ENCODE measurements around the gene ITGAE.
"Not testable (repeated sequence)": the region's sequence is repeated elsewhere in the genome, so short reads cannot be mapped to it uniquely, and the experiment has no call there.

ITGAE gene

DNA sequence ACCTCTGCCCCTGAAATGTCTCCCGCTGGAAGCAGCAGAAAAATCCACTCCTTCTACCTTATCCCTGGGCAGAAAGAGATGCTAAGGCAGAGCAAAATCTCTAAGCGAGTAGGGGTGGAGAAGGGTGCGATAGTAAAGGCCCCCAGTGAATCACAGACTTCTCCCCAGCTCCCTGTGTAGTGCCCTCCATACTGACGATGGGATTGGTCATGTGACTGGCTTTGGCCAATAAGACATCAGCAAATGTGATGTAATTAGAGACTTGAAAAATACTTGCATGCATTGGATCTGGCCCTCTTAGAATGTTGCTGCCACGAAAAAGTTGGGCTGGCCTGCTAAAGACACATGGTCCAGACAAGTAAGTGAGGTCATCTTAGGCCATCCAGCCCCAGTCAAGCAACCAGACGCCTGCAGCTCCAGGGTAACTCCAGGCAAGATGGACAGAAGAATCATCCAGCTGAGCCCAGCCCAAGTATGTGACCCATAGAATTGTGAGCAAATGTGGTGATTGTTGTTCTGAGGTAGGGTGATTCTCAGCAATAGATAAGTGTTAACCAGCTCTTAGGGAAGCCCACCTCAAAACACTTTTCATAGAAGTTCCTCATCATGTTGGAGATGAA is 41.3 kb downstream of the ITGAE start:
- no peak for DNase-seq (ENCODE audit: low read depth)

GRCh38 chr17:3755335-3756030 is 45.5 kb downstream of the ITGAE start:
- no peak for DNase-seq (ENCODE audit: low read depth)

GRCh38 chr17:3754458-3755334 is 46.3 kb downstream of the ITGAE start:
- no peak for DNase-seq (ENCODE audit: low read depth)

- DNase-seq (ENCODE audit: low read depth), result no peak
Observed at GRCh38 chr17:3754066-3754457, 46.9 kb downstream of the ITGAE start.

- no peak for DNase-seq (ENCODE audit: low read depth)
Observed at GRCh38 chr17:3753624-3754023, 47.4 kb downstream of the ITGAE start.

GRCh38 chr17:3751836-3752235 is 49.2 kb downstream of the ITGAE start:
- no peak for DNase-seq (ENCODE audit: low read depth)

DNA sequence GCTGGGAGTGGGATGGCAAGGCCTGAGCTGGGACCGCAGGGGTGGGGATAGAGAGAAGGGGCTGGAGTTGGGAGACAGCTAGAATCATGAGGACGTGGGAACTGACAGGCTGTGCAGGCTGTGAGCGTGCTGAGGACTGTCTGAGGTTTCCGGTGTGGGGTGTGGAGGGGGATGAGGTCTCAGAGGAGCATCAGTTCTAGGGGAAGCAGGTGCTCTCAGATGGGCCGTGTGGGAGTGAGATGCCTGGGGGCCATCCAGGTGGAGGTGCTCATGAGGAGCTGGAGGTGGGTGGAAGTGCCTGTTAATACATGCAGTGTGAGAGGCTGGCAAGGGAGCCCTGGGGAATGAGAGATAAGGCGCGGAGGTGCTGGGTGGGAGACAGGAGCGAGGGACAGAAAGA is 50.1 kb downstream of the ITGAE start:
- DNase-seq (ENCODE audit: low read depth), result no peak

DNA sequence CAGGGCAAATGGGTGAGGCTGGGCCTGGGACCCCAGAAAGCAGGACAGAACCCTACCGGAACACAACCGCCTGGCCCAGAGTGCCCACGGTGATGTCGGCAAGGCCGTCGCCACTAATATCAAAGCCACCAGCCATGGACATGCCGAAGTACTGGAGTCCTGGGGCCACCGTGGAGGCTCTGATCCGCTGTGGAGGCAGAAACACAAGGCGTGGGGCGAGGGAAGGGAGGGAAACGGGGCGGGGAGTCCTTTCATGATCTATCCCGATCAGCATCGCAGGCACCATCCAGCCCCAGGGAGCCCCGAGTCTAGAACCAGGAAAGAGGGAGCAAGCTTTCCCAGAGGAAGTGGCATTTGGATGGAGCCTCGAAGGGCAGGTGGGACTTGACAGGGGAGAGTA is 50.7 kb downstream of the ITGAE start:
- no peak for DNase-seq (ENCODE audit: low read depth)

DNA sequence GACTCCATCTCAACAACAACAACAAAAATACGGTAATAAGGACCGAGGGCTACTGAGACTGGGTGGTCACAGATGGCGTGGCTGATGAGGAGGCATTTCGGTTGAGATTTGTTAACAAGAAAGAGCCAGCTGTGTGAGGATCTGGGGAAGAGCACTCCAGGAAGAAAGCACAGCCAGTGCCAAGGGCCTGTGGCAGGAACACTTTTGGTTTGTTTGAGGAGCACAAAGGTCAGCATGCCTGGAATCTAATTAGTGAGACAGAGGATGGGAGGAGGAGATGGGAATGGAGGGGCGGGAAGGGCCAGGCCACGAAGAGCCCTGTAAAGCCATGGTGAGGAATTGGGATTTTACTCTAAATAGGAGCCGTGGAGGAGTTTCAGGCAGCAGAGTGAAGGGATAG is 52.4 kb downstream of the ITGAE start:
- DNase-seq (ENCODE audit: low read depth), result no peak

DNA sequence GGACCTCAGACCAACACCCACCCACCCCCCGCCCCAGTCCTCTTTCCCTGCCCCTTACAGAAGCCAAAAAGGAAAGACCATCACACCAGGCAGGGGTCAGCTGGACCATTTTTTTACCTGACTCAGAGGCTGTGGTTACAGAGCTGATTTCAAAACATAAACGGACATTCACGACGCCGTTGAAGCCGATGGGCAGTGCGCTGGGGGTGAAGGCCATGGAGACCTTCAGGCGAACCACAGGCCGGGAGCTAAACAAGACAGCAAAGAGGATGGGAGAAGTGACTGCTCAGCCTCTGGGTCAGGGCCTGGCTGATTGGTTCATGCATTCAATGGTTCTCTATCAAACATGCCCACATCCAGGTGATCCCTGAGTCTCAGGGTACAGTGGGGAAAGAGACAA is 53.2 kb downstream of the ITGAE start:
- no peak for DNase-seq (ENCODE audit: low read depth)

GRCh38 chr17:3745071-3745470 is 55.9 kb downstream of the ITGAE start:
- no peak for DNase-seq (ENCODE audit: low read depth)

GRCh38 chr17:3744014-3744413 is 57.0 kb downstream of the ITGAE start:
- no peak for DNase-seq (ENCODE audit: low read depth)

- DNase-seq (ENCODE audit: low read depth), result no peak
Observed at GRCh38 chr17:3740611-3741073, 60.3 kb downstream of the ITGAE start.

DNA sequence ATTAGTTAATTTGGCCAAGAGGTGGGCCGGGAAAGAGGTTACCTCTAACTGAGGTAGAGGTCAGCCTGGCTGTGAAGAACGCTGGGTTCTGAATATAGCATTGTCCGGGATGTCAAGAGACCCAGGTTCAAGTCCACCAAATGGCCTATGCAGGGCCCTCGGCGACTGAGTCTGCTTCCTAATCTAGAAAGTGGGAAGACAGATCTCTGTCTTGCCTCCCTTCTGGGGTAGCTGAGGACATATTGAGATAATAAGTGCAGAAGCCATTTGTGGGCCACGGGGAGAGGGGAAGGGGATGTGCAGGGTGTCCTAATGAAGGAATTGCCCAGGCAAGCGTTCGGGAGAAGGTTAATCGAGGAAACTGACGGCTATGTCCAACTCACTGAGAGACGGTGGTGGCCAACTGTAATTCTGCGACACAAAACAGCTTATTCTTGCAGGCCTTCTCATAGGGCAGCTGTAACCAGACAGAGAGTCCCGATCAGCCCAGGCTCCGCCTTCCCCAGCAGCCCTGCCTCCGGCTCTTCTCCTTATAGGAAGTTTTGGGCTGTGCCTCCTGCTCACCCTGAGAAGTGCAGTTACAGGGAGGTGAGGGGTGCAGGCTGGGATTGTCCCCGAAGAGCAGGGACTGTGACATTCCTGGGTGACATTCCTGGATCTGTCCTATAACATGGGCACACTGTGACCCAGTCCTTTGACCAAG is 61.4 kb downstream of the ITGAE start:
- DNase-seq (ENCODE audit: low read depth), result no peak

GRCh38 chr17:3738562-3739295 is 62.3 kb downstream of the ITGAE start:
- no peak for DNase-seq (ENCODE audit: low read depth)

GRCh38 chr17:3735515-3735914 is 65.5 kb downstream of the ITGAE start:
- no peak for DNase-seq (ENCODE audit: low read depth)

DNA sequence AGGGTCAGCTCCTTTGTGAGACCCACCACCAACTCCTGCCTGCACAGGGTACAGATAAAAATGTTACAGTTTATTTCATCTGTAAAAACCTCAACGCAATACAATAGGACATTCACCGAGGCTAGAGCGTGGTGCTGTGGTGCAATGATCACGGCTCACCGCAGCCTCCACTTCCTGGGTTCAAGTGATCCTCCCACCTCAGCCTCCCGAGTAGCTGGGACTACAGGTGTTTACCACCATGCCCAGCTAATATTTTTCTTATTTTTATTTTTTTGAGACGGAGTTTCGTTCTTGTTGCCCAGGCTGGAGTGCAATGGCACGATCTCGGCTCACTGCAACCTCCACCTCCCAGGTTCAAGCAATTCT is 66.1 kb downstream of the ITGAE start:
- not testable (repeated sequence) for DNase-seq (ENCODE audit: low read depth)

GRCh38 chr17:3732210-3732621 is 68.8 kb downstream of the ITGAE start:
- no peak for DNase-seq (ENCODE audit: low read depth)

DNA sequence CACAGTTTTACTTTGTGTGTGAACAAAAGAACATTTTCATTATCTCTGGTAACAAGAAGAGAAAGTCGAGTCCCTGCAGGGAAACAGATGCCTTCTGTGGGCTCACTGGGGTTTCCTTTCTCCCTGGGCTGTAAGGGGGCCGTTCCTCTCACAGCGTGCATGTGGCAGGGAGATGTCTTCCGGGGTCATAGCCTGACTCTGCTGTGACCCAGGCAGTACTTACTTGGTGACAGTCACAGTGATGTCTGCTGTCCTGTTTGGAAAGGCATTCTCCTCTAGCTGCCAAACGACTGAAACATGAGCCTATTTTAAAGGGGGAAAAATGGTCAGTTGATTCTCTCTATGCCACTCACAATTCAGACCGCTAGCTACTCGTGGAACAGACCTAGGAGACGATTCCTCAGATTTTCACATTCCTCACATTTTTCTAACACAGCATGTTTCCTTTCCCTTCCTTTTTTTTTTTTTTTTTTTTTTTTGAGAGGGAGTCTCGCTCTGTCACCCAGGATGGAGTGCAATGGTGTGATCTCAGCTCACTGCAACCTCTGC is 70.0 kb downstream of the ITGAE start:
- DNase-seq (ENCODE audit: low read depth), result no peak

GRCh38 chr17:3729881-3730280 is 71.1 kb downstream of the ITGAE start:
- no peak for DNase-seq (ENCODE audit: low read depth)

- not testable (repeated sequence) for DNase-seq (ENCODE audit: low read depth)
Observed at GRCh38 chr17:3728099-3728498, 72.9 kb downstream of the ITGAE start.
